ENCODE results near the gene KRCC1. TPM values are rescaled to one million over a fixed set of nuclear protein-coding genes. Genes with fewer than 3 reads are reported as not detected.

The KRCC1 gene
- total RNA-seq, 1 donor = 43.2 TPM

DNA sequence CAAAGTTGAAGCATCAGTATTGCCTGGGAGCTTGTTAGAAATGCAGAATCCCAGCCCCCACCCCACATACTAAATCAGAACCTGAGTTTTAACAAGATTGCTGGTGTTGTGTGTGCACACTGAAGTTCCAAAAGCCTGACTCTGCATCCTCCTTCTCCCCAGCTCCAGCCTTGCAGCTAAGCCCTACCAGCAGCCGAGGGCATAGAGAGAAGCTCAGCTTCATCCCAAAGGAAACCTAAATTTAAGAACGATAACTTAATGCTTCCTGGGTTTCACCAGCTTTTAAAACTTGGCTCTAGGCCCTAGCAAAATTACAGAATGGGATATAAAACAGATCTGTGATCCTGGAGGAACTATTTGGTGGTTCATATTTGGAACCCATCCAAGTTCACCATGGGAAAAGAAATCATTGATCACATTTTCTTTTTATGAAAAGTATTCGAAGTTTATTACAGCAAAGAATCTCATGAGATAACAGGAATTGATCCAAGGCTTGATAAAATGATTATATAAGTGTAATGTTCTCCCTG is 23.1 kb upstream of the KRCC1 start:
- DNase-seq (ENCODE audit: low read depth) = no peak
- TF ChIP-seq, protein P1, sequence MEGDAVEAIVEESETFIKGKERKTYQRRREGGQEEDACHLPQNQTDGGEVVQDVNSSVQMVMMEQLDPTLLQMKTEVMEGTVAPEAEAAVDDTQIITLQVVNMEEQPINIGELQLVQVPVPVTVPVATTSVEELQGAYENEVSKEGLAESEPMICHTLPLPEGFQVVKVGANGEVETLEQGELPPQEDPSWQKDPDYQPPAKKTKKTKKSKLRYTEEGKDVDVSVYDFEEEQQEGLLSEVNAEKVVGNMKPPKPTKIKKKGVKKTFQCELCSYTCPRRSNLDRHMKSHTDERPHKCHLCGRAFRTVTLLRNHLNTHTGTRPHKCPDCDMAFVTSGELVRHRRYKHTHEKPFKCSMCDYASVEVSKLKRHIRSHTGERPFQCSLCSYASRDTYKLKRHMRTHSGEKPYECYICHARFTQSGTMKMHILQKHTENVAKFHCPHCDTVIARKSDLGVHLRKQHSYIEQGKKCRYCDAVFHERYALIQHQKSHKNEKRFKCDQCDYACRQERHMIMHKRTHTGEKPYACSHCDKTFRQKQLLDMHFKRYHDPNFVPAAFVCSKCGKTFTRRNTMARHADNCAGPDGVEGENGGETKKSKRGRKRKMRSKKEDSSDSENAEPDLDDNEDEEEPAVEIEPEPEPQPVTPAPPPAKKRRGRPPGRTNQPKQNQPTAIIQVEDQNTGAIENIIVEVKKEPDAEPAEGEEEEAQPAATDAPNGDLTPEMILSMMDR (IDR thresholded peaks at IDR 0.05; ENCODE audit: insufficient read depth, low read length) = no peak
- no peak overlapping the region for H3K4me3 ChIP-seq (ENCODE audit: low read depth, low read length)

DNA sequence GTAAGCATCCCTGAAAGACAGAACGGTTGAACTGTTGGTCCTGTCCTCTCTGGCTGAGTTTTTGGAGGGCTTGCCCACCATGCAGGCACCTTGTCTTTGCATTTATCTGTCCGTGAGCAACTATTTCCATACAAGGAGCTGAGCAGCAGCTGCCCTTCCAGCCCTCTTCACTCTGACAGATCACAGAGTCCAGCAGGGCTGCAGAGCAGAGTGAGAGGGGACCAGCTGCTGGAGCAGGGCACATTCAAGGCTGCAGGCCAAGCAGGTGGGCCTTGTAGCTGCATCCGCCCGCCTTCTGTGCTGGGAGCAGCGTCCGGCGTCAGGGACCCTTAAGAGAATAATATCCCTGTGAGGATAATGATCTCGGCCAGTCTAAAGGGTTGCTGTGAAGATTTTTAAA is 21.5 kb upstream of the KRCC1 start:
- DNase-seq (ENCODE audit: low read depth) = no peak
- H3K4me3 ChIP-seq (ENCODE audit: low read depth, low read length) = no peak overlapping the region
- TF ChIP-seq, protein P1 (IDR thresholded peaks at IDR 0.05; ENCODE audit: insufficient read depth, low read length) = no peak

DNA sequence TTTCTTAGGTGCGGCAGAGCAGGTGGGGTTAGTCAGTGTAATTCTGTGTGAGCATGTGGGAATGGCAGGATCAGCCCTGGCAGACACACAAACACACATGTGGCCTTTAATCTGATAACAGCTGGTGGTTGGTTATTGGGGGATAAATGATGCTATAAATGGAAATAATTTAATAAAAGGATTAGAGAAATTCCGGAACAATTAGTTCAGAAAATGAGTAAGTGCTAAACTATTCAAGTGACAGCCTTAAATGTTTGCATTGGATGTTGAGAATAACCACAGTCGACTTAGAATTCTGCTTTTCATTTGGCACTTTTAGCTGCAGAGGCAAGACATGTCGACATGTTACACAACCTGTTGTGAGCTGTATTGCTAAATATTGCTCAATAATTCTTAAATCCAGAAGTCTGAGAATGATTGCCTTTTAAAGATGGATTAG is 19.3 kb upstream of the KRCC1 start:
- DNase-seq (ENCODE audit: low read depth) = peak; percentile 89
- no peak overlapping the region for H3K4me3 ChIP-seq (ENCODE audit: low read depth, low read length)
- TF ChIP-seq, protein P1 (IDR thresholded peaks at IDR 0.05; ENCODE audit: insufficient read depth, low read length) = no peak

DNA sequence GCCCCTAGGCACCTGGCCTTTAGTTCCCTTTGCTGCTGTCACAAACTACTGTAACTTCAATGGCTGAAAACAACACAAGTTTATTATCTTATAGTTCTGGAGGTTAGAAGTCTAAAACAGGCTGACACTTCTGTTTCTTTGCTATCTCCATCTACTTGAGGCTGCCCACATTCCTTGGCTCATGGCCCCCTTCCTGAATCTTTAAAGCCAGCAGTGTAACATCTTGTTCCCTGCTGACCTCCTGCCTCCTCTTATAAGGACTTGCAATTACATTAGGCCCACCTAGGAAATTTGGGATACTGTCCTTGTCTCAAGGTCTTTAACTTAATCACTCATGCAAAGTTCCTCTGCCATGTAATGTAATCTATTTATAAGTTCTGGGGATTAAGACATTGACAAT is 18.6 kb upstream of the KRCC1 start:
- TF ChIP-seq, protein P1 (IDR thresholded peaks at IDR 0.05; ENCODE audit: insufficient read depth, low read length) = no peak
- DNase-seq (ENCODE audit: low read depth) = no peak
- no peak overlapping the region for H3K4me3 ChIP-seq (ENCODE audit: low read depth, low read length)

DNA sequence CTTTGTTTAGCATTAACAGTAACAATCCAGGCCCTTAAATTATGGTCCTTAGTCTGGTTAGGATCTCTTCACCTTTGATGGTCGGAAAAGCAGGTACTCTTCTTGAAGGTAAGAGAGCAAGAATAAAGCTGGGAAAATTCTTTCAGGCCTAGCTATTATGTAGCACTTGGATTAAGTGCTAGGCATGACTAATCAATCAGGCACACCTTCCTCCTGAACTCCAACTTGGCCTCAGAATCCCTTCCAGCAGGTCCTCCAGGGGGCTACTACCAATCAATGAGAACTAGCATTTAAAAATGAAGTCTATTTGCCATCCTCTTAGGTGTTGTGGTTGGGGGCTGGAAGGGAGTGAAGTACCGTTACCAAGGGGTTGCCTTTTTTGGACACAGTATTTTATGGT is 15.8 kb upstream of the KRCC1 start:
- TF ChIP-seq, protein P1 (IDR thresholded peaks at IDR 0.05; ENCODE audit: insufficient read depth, low read length) = no peak
- H3K4me3 ChIP-seq (ENCODE audit: low read depth, low read length) = no peak overlapping the region
- no peak for DNase-seq (ENCODE audit: low read depth)

DNA sequence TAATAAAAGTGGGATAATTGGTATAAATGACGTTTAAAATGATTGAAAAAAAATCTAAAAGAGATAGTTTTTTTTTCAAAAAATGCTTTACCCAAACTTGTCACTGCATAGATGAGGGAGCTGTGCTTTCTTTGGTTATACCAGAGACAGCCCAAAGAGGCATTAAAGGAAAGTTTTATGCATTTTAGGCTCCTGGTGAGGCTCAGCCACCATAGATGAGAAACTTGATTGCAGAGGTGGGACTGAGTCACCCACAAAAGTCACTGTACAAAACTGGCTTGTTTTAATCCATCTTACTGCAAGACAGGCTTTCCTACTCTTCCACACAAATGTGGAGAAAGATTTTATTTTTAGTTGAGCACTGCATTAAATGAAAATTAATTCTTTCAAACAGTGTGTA is 14.5 kb upstream of the KRCC1 start:
- TF ChIP-seq, protein P1 (IDR thresholded peaks at IDR 0.05; ENCODE audit: insufficient read depth, low read length) = no peak
- H3K4me3 ChIP-seq (ENCODE audit: low read depth, low read length) = no peak overlapping the region
- DNase-seq (ENCODE audit: low read depth) = no peak

DNA sequence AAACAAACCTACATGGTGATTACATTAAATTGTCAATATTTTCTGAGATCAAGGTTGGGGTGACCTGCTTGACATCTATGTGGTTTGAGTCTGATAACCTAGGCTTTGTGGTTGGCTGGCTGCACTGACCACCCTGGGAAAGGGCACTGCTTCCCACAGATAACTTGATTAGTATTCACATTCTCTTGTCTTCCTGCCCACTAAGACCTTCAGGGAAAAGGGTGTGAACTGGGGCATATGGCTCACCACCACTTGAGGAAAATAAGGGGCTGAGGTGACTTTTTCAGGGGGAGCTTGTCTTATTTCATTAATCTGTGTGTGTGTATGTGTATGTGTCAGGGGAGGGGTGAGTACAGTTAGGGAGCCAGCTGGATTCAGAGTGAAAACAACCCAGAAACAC is 13.5 kb upstream of the KRCC1 start:
- H3K4me3 ChIP-seq (ENCODE audit: low read depth, low read length) = no peak overlapping the region
- TF ChIP-seq, protein P1 (IDR thresholded peaks at IDR 0.05; ENCODE audit: insufficient read depth, low read length) = no peak
- no peak for DNase-seq (ENCODE audit: low read depth)
